Heart right ventricle (tissue), 16 donors: ENCODE data around the gene TAB2. TPM values are rescaled to one million over a fixed set of nuclear protein-coding genes. Genes with fewer than 3 reads are reported as not detected.
A peak's percentile ranks its signal among the peaks of the same experiment; 100 is the strongest.

Experiments
- ATAC-seq, 8 donors: fragments of 200-7000 bp; cut with Tn5 transposase; one replicate each; pipeline ENCODE4 v1.9.1; 2020; ENCODE audit warnings: mild to moderate bottlenecking in 8 of 8, moderate library complexity in 8 of 8, moderate number of reproducible peaks in 1 of 8
- DNase-seq, 2 donors: peaks; one replicate each; pipeline ENCODE4 v3.0.0-alpha.2; 2020
- H3K27ac ChIP-seq, 10 donors: fragments of 200-600 bp; sonication (generic) in 2 of 10; one replicate each; pipeline versions ENCODE4 v1.5.0 to v1.8.0; 2020 to 2022; ENCODE audit warnings: mild to moderate bottlenecking in 3 of 10
- H3K27me3 ChIP-seq, 7 donors: fragments of 200-600 bp; one replicate each; pipeline ENCODE4 v1.8.0; 2021 to 2022; ENCODE audit warnings: mild to moderate bottlenecking in 2 of 7
- H3K36me3 ChIP-seq, 9 donors: fragments of 200-600 bp; sonication (generic) in 1 of 9; one replicate each; pipeline versions ENCODE4 v1.5.0 to v1.8.0; 2020 to 2022; ENCODE audit warnings: mild to moderate bottlenecking in 2 of 9
- H3K4me1 ChIP-seq, 9 donors: fragments of 200-600 bp; sonication (generic) in 1 of 9; one replicate each; pipeline versions ENCODE4 v1.5.0 to v1.8.0; 2020 to 2022; ENCODE audit warnings: mild to moderate bottlenecking in 4 of 9
- H3K4me3 ChIP-seq, 10 donors: fragments of 200-600 bp; sonication (generic) in 2 of 10; one replicate each; pipeline versions ENCODE4 v1.5.0 to v1.8.0; 2020 to 2022; ENCODE audit warnings: mild to moderate bottlenecking in 7 of 10, moderate library complexity in 2 of 10
- H3K9me3 ChIP-seq, 11 donors: fragments of 200-600 bp in 10 of 11; sonication (generic) in 2 of 11; one replicate each; pipeline versions ENCODE4 v1.5.0 to v1.8.0; 2013 to 2022; ENCODE audit warnings: mild to moderate bottlenecking in 2 of 11, control low read depth in 1 of 11, moderate library complexity in 1 of 11
- CTCF ChIP-seq, 9 donors: fragments of 200-600 bp; sonication (generic) in 2 of 9; IDR thresholded peaks; one replicate each; pipeline versions ENCODE4 v1.5.0 to v1.8.0; 2021 to 2022; ENCODE audit warnings: antibody characterized with exemption in 9 of 9, mild to moderate bottlenecking in 5 of 9, moderate library complexity in 1 of 9
- WGBS, 2 donors: extraction: QIAGEN DNeasy Blood & Tissue Kit; methylation state at CpG; one replicate each; pipeline ENCODE4 v1.1.7; 2013; ENCODE audit warnings: inconsistent platforms in 1 of 2; 5-methylcytosine and 5-hydroxymethylcytosine counted together
- intact Hi-C, 10 donors: fragments of 100-400 bp; cut with DNase I; formaldehyde crosslinking; loops; one replicate each; pipeline versions ENCODE4 v1.11.1 to v1.14.2; 2022
- polyA plus RNA-seq, 2 donors: library from polyadenylated mRNA; stranded (reverse); fragments of 200-250 nt; gene quantifications; one replicate each; pipeline ENCODE4 v1.2.3, GENCODE V29; 2013
- total RNA-seq, 10 donors: library from RNA; stranded (reverse); fragmentation: NEBNext Ultra II Directional in 3 of 10; extraction: Animal tissue kit (Norgen Biotek cat#: 25700) in 3 of 10; gene quantifications; one replicate each; pipeline versions ENCODE4 v1.2.1 to v1.2.4, GENCODE V29; 2021 to 2023
- donor health status: Arrhythmogenic right ventricular cardiomyopathy.
- donor health status: ischemic (EF 13 %, LVEDD 7.1; RV severe dilation, severe dysfunction).
- donor health status: healthy with polysubstance abuse.
- donor health status: DM: no; HTN: yes; CAD: no.
- donor health status: DM: no; HTN: no; CAD: no.
- donor health status: ischemic (EF 25% LVEDD 6.9; RV normal size, moderate dysfunction).
- donor health status: ischemic (EF 25% LVEDD 5.7; RV mildly dilated, moderate dysfunction).
- donor health status: healthy.
- donor health status: DM: yes; HTN: yes; CAD: no.
- donor health status: Ischemic cardiomyopathy.
- donor health status: ischemic (EF 35%, LVEDD 5.7; RV mildly dilated, moderate dysfunction).
- donor health status: nonischemic (EF 11% LVEDD 7.7; RV severe dilation, severe dysfunction).
- donor health status: DM: yes; HTN: yes; CAD: no.
- donor health status: PGD.
- donor health status: ischemic (EF 29% LVEDD 5.4; RV normal size, mild dysfunction).
- donor health status: nonischemic (EF 23%, LVEDD 6.1; RV moderate dilation, normal function).

TAB2 gene
- total and polyA plus RNA-seq, 12 donors = 13.6 to 72.5 (median 54.3) TPM

GRCh38 chr6:149410557-149410956, 93.0 kb downstream of the TAB2 start:
- intact Hi-C loops = loop anchor here in 2 of 10 donors (2.0 to 10.0 kb wide), 3 partner anchors 92 to 216 kb away; partner anchors contain the start of gene TAB2 (in 1 of the 2)
- H3K27me3 ChIP-seq = no peaks in the 10 kb centered on the region
- TF ChIP-seq CTCF (IDR thresholded peaks at IDR 0.05) = no peak
- no peak overlapping the region for H3K4me3 ChIP-seq
- H3K9me3 ChIP-seq = no peaks in the 10 kb centered on the region
- peaks cover 0 to 47% (median 7%) of the 10 kb centered on the region in 9 donors for H3K36me3 ChIP-seq
- DNase-seq (no peak), ATAC-seq (peak in 7 of 8 donors; percentile 12 to 84 (median 74))
- peak overlapping the region in 5 of 10 donors; percentile 2 to 54 (median 13) for H3K27ac ChIP-seq
- H3K4me1 ChIP-seq = peaks cover 0 to 31% (median 6%) of the 10 kb centered on the region in 9 donors

GRCh38 chr6:149414009-149414408, 96.5 kb downstream of the TAB2 start:
- H3K36me3 ChIP-seq = peaks cover 0 to 36% (median 7%) of the 10 kb centered on the region in 9 donors
- WGBS, 2 donors = 68 to 97% methylated on average over 4 of the region's 4 CpGs
- H3K27ac ChIP-seq = no peak overlapping the region
- ATAC-seq (no peak), DNase-seq (no peak)
- H3K27me3 ChIP-seq = no peaks in the 10 kb centered on the region
- no peak for TF ChIP-seq CTCF (IDR thresholded peaks at IDR 0.05)
- H3K4me3 ChIP-seq = no peak overlapping the region
- H3K4me1 ChIP-seq = peaks cover 0 to 31% (median 6%) of the 10 kb centered on the region in 9 donors
- intact Hi-C loops = loop anchor here in 1 of 10 donors (5.0 to 10.0 kb wide), 2 partner anchors 97 to 219 kb away; partner anchors contain the start of gene TAB2
- peaks cover 0 to 10% (median 0%) of the 10 kb centered on the region in 11 donors for H3K9me3 ChIP-seq

GRCh38 chr6:149414821-149415220, 97.3 kb downstream of the TAB2 start:
- H3K27ac ChIP-seq = no peak overlapping the region
- peaks cover 0 to 10% (median 0%) of the 10 kb centered on the region in 11 donors for H3K9me3 ChIP-seq
- H3K27me3 ChIP-seq = no peaks in the 10 kb centered on the region
- DNase-seq (no peak), ATAC-seq (no peak)
- no peak overlapping the region for H3K4me3 ChIP-seq
- no peak for TF ChIP-seq CTCF (IDR thresholded peaks at IDR 0.05)
- WGBS, 2 donors = 95 to 97% methylated on average over 4 of the region's 4 CpGs
- peaks cover 0 to 25% (median 4%) of the 10 kb centered on the region in 9 donors for H3K4me1 ChIP-seq
- peaks cover 0 to 28% (median 4%) of the 10 kb centered on the region in 9 donors for H3K36me3 ChIP-seq
- intact Hi-C loops = loop anchor here in 1 of 10 donors (5.0 to 10.0 kb wide), 2 partner anchors 98 to 220 kb away; partner anchors contain the start of gene TAB2

DNA sequence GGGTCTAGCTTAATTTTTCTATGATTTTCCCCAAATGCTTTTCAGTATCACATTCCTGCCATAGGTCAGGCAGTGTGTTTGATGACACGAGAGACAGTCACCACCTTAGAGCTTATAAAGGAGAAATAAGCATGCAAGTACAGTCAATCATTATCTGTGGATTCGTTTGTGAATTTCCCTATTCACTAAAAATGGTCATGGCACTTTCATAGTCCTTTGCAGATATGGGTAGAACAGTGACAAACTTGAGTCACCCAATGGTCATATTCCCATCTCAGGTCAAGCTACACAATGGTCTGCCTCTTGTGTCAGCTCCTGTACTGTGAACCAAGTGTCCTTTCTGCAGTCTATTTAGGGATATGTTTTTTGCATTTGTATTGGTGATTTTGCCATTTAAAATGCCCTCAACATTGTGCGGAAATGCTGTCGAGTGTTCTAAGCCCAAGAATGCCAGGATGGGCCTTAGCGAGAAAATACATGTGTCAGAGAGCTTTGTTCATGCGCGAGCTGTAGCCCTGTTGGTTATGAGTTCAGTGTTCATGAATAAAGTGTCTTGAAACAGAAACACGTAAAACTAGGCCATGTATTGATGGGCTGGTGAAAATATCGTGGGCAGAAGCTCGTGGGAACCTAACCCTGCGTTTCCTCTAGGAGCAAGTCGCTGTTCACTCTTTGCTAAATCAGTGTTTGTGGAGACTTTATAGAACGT, 102.3 kb downstream of the TAB2 start:
- H3K4me1 ChIP-seq = peaks cover 0 to 11% (median 7%) of the 10 kb centered on the region in 9 donors
- intact Hi-C loops = loop anchor here in 1 of 10 donors (10.0 kb wide), 1 partner anchor 225 kb away; no protein-coding TSS in a partner anchor
- H3K27me3 ChIP-seq = peaks cover 0 to 4% (median 0%) of the 10 kb centered on the region in 7 donors
- DNase-seq = no peak
- ATAC-seq = no peak
- H3K27ac ChIP-seq = no peak overlapping the region
- H3K4me3 ChIP-seq = no peak overlapping the region
- 91 to 94% methylated on average over 13 of the region's 13 CpGs for WGBS, 2 donors
- H3K36me3 ChIP-seq = no peaks in the 10 kb centered on the region
- no peak for TF ChIP-seq CTCF (IDR thresholded peaks at IDR 0.05)
- peaks cover 0 to 10% (median 0%) of the 10 kb centered on the region in 11 donors for H3K9me3 ChIP-seq
